ENCODE results near the gene CBFA2T2.

DNA sequence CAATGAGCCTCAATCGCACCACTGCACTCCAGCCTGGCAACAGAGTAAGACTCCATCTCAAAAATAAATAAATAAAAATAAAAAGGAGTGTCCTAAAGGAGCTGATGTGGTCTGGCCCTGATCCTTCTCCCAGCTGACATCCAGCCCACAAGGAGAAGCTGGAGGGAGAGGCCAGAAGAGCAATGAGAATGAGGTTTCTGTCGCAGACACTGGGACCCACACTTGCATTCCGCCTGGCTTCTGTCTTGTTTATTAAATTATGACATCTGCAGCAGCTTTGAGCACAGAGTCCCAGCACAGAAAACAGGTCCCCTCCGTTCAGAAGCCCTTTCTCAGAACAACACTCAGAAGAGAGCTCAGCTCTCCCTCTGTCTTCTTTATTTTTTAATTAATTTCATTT lies 206.6 kb downstream of the CBFA2T2 start:
- TF ChIP-seq CTCF (IDR thresholded peaks at IDR 0.05) (no peak), POLR2A (IDR thresholded peaks at IDR 0.05) (no peak)
